Measurements from ENCODE around the gene MEGF6. TPM values are rescaled to one million over a fixed set of nuclear protein-coding genes. Genes with fewer than 3 reads are reported as not detected.

MEGF6 gene
- total and polyA plus RNA-seq, 9 donors = 7.7 to 26.7 (median 15.3) TPM

GRCh38 chr1:3636080-3636479, 24.8 kb upstream of the MEGF6 start:
- no peak for DNase-seq
- Histone ChIP-seq H3K27me3 (ENCODE audit: control insufficient read depth, insufficient read depth, low read length) (no peaks in the 10 kb centered on the region), H3K36me3 (ENCODE audit: control insufficient read depth, insufficient read depth, low read length) (peaks cover 69% of the 10 kb centered on the region), H3K4me3 (ENCODE audit: low read length) (no peak overlapping the region), H3K4me1 (ENCODE audit: control insufficient read depth, insufficient read depth, low read length) (peaks cover 8% of the 10 kb centered on the region), H3K27ac (ENCODE audit: low read length) (no peak overlapping the region), H3K9me3 (replicated peaks; ENCODE audit: control insufficient read depth, low read depth, low read length) (no peaks in the 10 kb centered on the region)
- WGBS (ENCODE audit: insufficient coverage) = 93% methylated on average over 11 of the region's 14 CpGs

DNA sequence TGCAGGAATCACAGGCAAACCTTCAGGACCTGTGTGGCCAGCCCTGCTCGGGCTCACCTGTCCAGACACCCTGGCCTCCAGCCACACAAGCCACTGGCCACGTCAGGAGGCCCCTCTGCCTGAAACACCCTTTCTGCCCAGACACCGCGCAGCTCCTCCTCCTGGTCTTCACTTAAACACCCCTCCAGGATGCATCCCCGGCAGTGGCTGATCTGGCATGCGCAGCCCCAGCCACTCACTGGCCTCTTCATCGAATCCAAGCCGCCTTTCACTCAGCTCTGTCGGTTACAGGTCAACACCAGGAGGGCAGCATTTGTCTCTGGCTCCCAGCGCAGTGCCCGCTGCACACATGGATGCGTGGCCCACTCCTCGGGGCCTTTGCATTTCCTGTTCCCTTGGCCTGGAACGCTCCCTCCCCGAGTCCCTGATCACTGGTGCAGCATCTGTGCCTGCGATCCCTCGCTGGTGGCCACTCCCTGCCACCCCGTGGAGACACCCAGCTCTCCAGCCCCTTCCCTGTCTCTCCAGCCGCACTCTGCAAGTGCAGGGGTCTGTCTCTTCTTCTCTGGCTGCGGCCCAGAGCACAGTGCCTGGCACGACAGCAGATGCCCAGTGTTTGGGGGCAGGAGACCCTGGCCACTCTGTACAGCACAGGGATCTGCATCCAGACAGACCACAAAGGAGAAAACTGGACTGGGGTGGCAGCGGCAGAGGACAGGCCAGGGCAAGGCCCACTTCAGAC, 22.9 kb upstream of the MEGF6 start:
- H3K9me3 ChIP-seq (replicated peaks; ENCODE audit: control insufficient read depth, low read depth, low read length) = no peaks in the 10 kb centered on the region
- no peak overlapping the region for H3K27ac ChIP-seq (ENCODE audit: low read length)
- H3K36me3 ChIP-seq (ENCODE audit: control insufficient read depth, insufficient read depth, low read length) = peaks cover 84% of the 10 kb centered on the region
- WGBS (ENCODE audit: insufficient coverage) = 92% methylated on average over 22 of the region's 22 CpGs
- no peak for DNase-seq
- H3K4me1 ChIP-seq (ENCODE audit: control insufficient read depth, insufficient read depth, low read length) = peaks cover 8% of the 10 kb centered on the region
- no peaks in the 10 kb centered on the region for H3K27me3 ChIP-seq (ENCODE audit: control insufficient read depth, insufficient read depth, low read length)
- no peak overlapping the region for H3K4me3 ChIP-seq (ENCODE audit: low read length)

DNA sequence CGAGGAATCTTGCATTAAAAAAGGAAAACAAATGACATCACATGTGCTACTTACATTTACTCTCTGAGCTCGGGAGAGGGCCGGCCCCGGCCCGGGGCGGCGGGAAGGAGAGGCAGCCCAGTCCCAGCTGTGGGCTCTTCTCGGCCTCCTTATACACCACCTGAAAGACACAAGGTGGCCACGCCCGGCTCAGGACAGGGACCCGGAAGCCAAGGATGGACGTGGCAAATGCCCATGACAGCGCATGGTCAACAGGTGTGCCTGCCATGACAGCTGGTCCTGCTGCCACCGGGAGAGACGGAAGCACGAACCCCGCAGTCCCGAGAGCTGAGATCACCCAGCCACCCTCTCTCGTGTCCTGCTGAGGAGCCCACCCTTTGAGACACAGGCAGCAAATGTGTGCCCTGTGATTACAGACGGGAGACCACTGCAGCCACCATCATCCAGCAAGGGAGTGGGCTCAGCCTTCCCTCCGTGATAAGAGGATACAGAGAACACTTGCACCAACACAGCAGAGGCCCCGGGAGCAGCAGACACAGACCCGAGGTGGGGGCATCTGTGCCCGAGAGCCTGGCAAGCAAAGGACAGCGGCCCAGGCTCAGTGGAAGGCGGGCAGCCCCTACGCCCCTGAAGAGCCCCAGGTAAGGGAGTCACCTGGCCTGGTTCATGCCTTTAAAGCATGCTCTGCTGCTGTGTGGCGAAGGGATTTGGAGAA, 22.2 kb upstream of the MEGF6 start:
- Histone ChIP-seq H3K27me3 (ENCODE audit: control insufficient read depth, insufficient read depth, low read length) (no peaks in the 10 kb centered on the region), H3K4me1 (ENCODE audit: control insufficient read depth, insufficient read depth, low read length) (peaks cover 8% of the 10 kb centered on the region), H3K27ac (ENCODE audit: low read length) (no peak overlapping the region), H3K4me3 (ENCODE audit: low read length) (no peak overlapping the region), H3K9me3 (replicated peaks; ENCODE audit: control insufficient read depth, low read depth, low read length) (no peaks in the 10 kb centered on the region), H3K36me3 (ENCODE audit: control insufficient read depth, insufficient read depth, low read length) (peaks cover 87% of the 10 kb centered on the region)
- WGBS (ENCODE audit: insufficient coverage) = 87% methylated on average over 27 of the region's 28 CpGs
- DNase-seq = no peak

DNA sequence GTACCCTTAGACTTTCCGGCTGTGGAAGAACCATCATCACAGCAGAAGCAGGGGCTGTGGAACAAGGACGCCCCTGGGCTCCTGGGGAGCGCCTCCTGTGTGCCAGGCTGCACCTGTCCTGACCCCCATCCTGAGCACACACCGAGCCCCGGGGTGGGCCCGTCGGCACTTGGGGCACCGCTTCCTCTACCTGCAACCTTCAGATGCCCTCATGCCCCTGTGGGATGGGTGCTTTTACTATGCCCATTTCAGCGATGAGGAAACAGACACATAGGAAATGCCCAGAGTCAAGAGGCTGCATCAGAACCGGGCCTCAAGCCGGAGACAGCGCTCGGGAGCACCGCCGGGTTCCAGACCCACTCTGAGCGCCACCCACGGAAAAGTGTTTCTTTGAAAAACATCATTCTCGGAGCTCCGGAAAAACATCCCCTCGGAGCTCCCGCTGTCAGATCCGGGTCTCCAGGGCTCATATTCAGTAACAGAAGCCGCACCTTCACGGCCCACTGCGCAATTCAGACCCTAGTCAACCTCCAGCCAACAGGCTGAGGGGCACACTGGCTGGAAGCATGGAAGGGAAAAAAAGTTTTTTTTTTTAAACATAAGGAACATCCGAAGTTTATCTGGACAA, 21.5 kb upstream of the MEGF6 start:
- DNase-seq = no peak
- 93% methylated on average over 22 of the region's 26 CpGs for WGBS (ENCODE audit: insufficient coverage)
- H3K27ac ChIP-seq (ENCODE audit: low read length) = no peak overlapping the region
- peaks cover 87% of the 10 kb centered on the region for H3K36me3 ChIP-seq (ENCODE audit: control insufficient read depth, insufficient read depth, low read length)
- H3K27me3 ChIP-seq (ENCODE audit: control insufficient read depth, insufficient read depth, low read length) = no peaks in the 10 kb centered on the region
- no peak overlapping the region for H3K4me3 ChIP-seq (ENCODE audit: low read length)
- H3K4me1 ChIP-seq (ENCODE audit: control insufficient read depth, insufficient read depth, low read length) = peaks cover 8% of the 10 kb centered on the region
- H3K9me3 ChIP-seq (replicated peaks; ENCODE audit: control insufficient read depth, low read depth, low read length) = no peaks in the 10 kb centered on the region

DNA sequence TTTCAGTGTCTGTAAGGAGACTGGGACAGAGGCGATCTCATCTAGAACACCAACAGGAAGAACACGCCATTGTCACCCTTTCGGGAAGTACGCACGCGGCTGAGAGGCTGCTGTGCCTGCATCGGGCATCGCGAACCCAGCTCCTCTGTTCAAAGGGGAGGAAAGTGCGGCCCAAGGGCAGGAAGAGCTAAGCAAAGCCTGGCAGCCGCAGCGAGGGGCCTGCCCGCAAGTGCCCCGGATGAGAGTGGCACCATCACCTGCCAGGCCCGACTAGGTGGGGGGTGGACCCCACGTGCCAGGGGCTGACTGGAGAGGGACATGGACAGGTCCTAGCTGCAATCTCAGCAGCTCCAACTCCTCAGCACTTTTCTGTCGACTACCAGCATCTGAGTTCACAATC, 21.0 kb upstream of the MEGF6 start:
- Histone ChIP-seq H3K27me3 (ENCODE audit: control insufficient read depth, insufficient read depth, low read length) (no peaks in the 10 kb centered on the region), H3K4me3 (ENCODE audit: low read length) (no peak overlapping the region), H3K4me1 (ENCODE audit: control insufficient read depth, insufficient read depth, low read length) (peaks cover 8% of the 10 kb centered on the region), H3K9me3 (replicated peaks; ENCODE audit: control insufficient read depth, low read depth, low read length) (no peaks in the 10 kb centered on the region), H3K36me3 (ENCODE audit: control insufficient read depth, insufficient read depth, low read length) (peaks cover 88% of the 10 kb centered on the region), H3K27ac (ENCODE audit: low read length) (no peak overlapping the region)
- 94% methylated on average over 17 of the region's 17 CpGs for WGBS (ENCODE audit: insufficient coverage)
- DNase-seq = no peak

DNA sequence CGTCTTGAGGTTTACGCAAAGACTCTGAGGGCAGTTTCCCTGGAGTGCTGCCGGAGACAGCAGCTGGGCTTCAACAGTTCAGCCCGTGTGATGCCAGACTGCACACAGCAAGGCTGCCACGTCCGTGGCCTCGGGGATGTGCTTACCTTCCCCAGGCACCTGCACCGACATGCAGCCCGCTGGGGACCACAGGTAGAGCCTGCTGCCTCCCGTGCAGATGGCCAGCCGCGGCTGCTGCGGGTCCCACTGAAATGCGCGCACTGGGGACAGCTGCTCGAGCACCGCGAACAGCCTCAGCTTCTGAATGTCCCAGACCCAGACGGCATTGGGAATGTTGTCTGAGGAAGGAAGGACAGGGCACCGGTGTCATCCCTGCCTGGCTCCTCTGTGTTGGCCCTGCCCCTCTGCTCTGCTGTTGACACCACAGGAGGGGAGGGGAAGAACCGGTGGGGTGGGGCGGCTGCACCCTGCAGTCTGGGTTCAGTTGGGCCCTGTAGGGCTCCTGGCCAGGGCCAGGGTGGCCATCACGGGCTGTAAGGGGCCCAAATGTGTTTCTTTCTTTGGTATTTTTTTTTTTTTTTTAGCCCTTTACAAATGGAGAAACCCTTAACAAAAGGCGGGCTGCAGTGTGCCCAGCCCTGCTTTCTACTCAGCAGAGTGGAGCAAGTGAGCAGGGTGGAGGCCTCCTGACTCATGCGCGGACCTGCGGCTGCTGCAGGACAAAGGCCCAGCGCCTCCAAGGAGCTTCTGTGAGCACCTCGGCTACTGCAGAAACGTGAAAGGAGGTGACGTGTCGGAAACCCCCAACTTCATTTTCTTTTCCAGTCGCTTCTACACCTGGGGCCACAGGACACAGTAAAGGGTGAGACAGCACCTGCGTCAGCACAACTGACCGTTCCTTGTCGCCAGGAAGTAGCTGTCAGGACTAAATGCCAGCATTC, 20.3 kb upstream of the MEGF6 start:
- no peak for DNase-seq
- H3K36me3 ChIP-seq (ENCODE audit: control insufficient read depth, insufficient read depth, low read length) = peaks cover 88% of the 10 kb centered on the region
- H3K27ac ChIP-seq (ENCODE audit: low read length) = no peak overlapping the region
- H3K4me3 ChIP-seq (ENCODE audit: low read length) = no peak overlapping the region
- WGBS (ENCODE audit: insufficient coverage) = 86% methylated on average over 31 of the region's 36 CpGs
- H3K4me1 ChIP-seq (ENCODE audit: control insufficient read depth, insufficient read depth, low read length) = peaks cover 8% of the 10 kb centered on the region
- no peaks in the 10 kb centered on the region for H3K9me3 ChIP-seq (replicated peaks; ENCODE audit: control insufficient read depth, low read depth, low read length)
- no peaks in the 10 kb centered on the region for H3K27me3 ChIP-seq (ENCODE audit: control insufficient read depth, insufficient read depth, low read length)

- 67% methylated on average over 9 of the region's 9 CpGs for WGBS (ENCODE audit: insufficient coverage)
- Histone ChIP-seq H3K4me3 (ENCODE audit: low read length) (no peak overlapping the region), H3K9me3 (replicated peaks; ENCODE audit: control insufficient read depth, low read depth, low read length) (no peaks in the 10 kb centered on the region), H3K4me1 (ENCODE audit: control insufficient read depth, insufficient read depth, low read length) (peaks cover 9% of the 10 kb centered on the region), H3K27ac (ENCODE audit: low read length) (no peak overlapping the region), H3K27me3 (ENCODE audit: control insufficient read depth, insufficient read depth, low read length) (no peaks in the 10 kb centered on the region), H3K36me3 (ENCODE audit: control insufficient read depth, insufficient read depth, low read length) (peaks cover 82% of the 10 kb centered on the region)
- no peak for DNase-seq
Observed at GRCh38 chr1:3630914-3631313, 19.6 kb upstream of the MEGF6 start.

GRCh38 chr1:3630161-3630611, 18.9 kb upstream of the MEGF6 start:
- DNase-seq = no peak
- no peak overlapping the region for H3K4me3 ChIP-seq (ENCODE audit: low read length)
- H3K27me3 ChIP-seq (ENCODE audit: control insufficient read depth, insufficient read depth, low read length) = no peaks in the 10 kb centered on the region
- H3K9me3 ChIP-seq (replicated peaks; ENCODE audit: control insufficient read depth, low read depth, low read length) = no peaks in the 10 kb centered on the region
- H3K36me3 ChIP-seq (ENCODE audit: control insufficient read depth, insufficient read depth, low read length) = peaks cover 74% of the 10 kb centered on the region
- H3K4me1 ChIP-seq (ENCODE audit: control insufficient read depth, insufficient read depth, low read length) = peaks cover 14% of the 10 kb centered on the region
- H3K27ac ChIP-seq (ENCODE audit: low read length) = no peak overlapping the region
- 85% methylated on average over 9 of the region's 11 CpGs for WGBS (ENCODE audit: insufficient coverage)

GRCh38 chr1:3629561-3630160, 18.4 kb upstream of the MEGF6 start:
- no peak for DNase-seq
- no peak overlapping the region for H3K27ac ChIP-seq (ENCODE audit: low read length)
- H3K27me3 ChIP-seq (ENCODE audit: control insufficient read depth, insufficient read depth, low read length) = no peaks in the 10 kb centered on the region
- H3K4me1 ChIP-seq (ENCODE audit: control insufficient read depth, insufficient read depth, low read length) = peaks cover 14% of the 10 kb centered on the region
- H3K36me3 ChIP-seq (ENCODE audit: control insufficient read depth, insufficient read depth, low read length) = peaks cover 70% of the 10 kb centered on the region
- no peak overlapping the region for H3K4me3 ChIP-seq (ENCODE audit: low read length)
- H3K9me3 ChIP-seq (replicated peaks; ENCODE audit: control insufficient read depth, low read depth, low read length) = no peaks in the 10 kb centered on the region
- WGBS (ENCODE audit: insufficient coverage) = 91% methylated on average over 12 of the region's 16 CpGs
